ENCODE data around the gene PPP6R3.
"Not testable (repeated sequence)": the region's sequence is repeated elsewhere in the genome, so short reads cannot be mapped to it uniquely, and the experiment has no call there.

PPP6R3 gene

GRCh38 chr11:68525336-68525735, 64.8 kb downstream of the PPP6R3 start:
- DNase-seq (ENCODE audit: low read depth in 2 of 2) = no peak

- DNase-seq (ENCODE audit: low read depth in 2 of 2) = no peak
These were observed 65.4 kb downstream of the PPP6R3 start for GRCh38 chr11:68525930-68526329.

- DNase-seq (ENCODE audit: low read depth in 2 of 2) = no peak
These were observed 67.0 kb downstream of the PPP6R3 start for GRCh38 chr11:68527585-68527984.

GRCh38 chr11:68528630-68529029, 68.1 kb downstream of the PPP6R3 start:
- DNase-seq (ENCODE audit: low read depth in 2 of 2) = no peak

GRCh38 chr11:68531129-68531693, 70.7 kb downstream of the PPP6R3 start:
- DNase-seq (ENCODE audit: low read depth in 2 of 2) = no peak

GRCh38 chr11:68532727-68533369, 72.3 kb downstream of the PPP6R3 start:
- no peak for DNase-seq (ENCODE audit: low read depth in 2 of 2)

- DNase-seq (ENCODE audit: low read depth in 2 of 2) = no peak
These were observed 73.4 kb downstream of the PPP6R3 start for GRCh38 chr11:68533945-68534344.

GRCh38 chr11:68535098-68535497, 74.5 kb downstream of the PPP6R3 start:
- no peak for DNase-seq (ENCODE audit: low read depth in 2 of 2)

- DNase-seq (ENCODE audit: low read depth in 2 of 2) = no peak
These were observed 76.2 kb downstream of the PPP6R3 start for GRCh38 chr11:68536706-68537105.

- no peak for DNase-seq (ENCODE audit: low read depth in 2 of 2)
These were observed 77.5 kb downstream of the PPP6R3 start for GRCh38 chr11:68538025-68538424.

GRCh38 chr11:68539395-68539794, 78.8 kb downstream of the PPP6R3 start:
- DNase-seq (ENCODE audit: low read depth in 2 of 2) = no peak

- DNase-seq (ENCODE audit: low read depth in 2 of 2) = not testable (repeated sequence)
These were observed 80.0 kb downstream of the PPP6R3 start for GRCh38 chr11:68540504-68540903.

- no peak for DNase-seq (ENCODE audit: low read depth in 2 of 2)
These were observed 80.6 kb downstream of the PPP6R3 start for GRCh38 chr11:68541116-68541515.

- DNase-seq (ENCODE audit: low read depth in 2 of 2) = no peak
These were observed 81.4 kb downstream of the PPP6R3 start for GRCh38 chr11:68541991-68542390.

GRCh38 chr11:68542617-68543016, 82.1 kb downstream of the PPP6R3 start:
- no peak for DNase-seq (ENCODE audit: low read depth in 2 of 2)

GRCh38 chr11:68543594-68543993, 83.0 kb downstream of the PPP6R3 start:
- DNase-seq (ENCODE audit: low read depth in 2 of 2) = no peak

GRCh38 chr11:68545347-68545746, 84.8 kb downstream of the PPP6R3 start:
- DNase-seq (ENCODE audit: low read depth in 2 of 2) = no peak

GRCh38 chr11:68545796-68546195, 85.2 kb downstream of the PPP6R3 start:
- no peak for DNase-seq (ENCODE audit: low read depth in 2 of 2)

GRCh38 chr11:68546555-68546954, 86.0 kb downstream of the PPP6R3 start:
- no peak for DNase-seq (ENCODE audit: low read depth in 2 of 2)

GRCh38 chr11:68549789-68550484, 89.4 kb downstream of the PPP6R3 start:
- no peak for DNase-seq (ENCODE audit: low read depth in 2 of 2)

- no peak for DNase-seq (ENCODE audit: low read depth in 2 of 2)
These were observed 89.9 kb downstream of the PPP6R3 start for GRCh38 chr11:68550485-68550817.

GRCh38 chr11:68551223-68551622, 90.7 kb downstream of the PPP6R3 start:
- no peak for DNase-seq (ENCODE audit: low read depth in 2 of 2)

- no peak for DNase-seq (ENCODE audit: low read depth in 2 of 2)
These were observed 91.2 kb downstream of the PPP6R3 start for GRCh38 chr11:68551777-68552176.

Measured in activated CD4-positive, alpha-beta T cell treated with anti-CD3 and anti-CD28 coated beads for 24 hours (primary cell).